Activated CD4-positive, alpha-beta T cell treated with anti-CD3 and anti-CD28 coated beads, Interleukin-2, Interleukin-4, amounts not matched to agents 100 ng/mL and 50 ng/mL, durations not matched to agents 16 hours and 8 hours (primary cell): ENCODE results near the gene KCNH5.

ENCODE experiments used
- DNase-seq: peaks from one replicate; pipeline ENCODE4 v3.0.0-alpha.2; 2020; ENCODE audit warnings: low spot score

The KCNH5 gene

DNA sequence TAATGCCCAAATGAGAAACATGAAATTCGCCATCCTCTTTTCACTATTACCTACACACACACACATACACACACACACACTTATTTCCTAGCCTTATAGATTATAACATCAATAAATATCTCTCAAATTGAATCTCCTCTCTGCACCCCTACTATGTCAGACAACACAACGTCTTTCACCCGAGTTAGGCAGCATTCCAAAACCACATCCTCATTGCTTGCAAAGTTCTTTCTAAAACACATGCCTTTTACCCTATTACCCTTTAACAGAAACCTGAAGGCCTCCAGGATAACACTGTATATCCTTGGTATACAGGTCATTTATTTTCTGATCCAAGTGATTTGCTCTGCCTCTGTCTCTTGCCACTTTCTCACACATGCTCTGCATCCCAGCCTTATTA, 56.3 kb downstream of the KCNH5 start:
- DNase-seq = no peak

DNA sequence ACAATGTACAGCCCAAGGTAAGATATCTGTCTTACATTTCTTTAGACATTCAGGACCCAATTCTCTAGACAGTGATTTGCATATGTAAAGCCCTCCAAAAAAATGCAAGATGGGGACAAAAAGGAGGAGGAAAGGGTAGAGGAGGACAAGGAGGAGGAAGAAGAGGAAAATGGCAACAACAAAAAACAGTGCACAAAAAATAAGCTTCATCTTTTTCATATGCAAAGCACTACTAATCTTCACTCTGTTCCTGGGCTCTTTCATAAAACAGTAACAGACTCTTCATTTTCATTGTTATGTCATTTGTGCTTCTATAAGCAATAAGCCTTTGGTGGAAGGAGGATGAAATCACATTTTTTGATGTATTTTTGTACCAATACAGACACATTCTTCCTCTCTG, 61.4 kb downstream of the KCNH5 start:
- DNase-seq = no peak

DNA sequence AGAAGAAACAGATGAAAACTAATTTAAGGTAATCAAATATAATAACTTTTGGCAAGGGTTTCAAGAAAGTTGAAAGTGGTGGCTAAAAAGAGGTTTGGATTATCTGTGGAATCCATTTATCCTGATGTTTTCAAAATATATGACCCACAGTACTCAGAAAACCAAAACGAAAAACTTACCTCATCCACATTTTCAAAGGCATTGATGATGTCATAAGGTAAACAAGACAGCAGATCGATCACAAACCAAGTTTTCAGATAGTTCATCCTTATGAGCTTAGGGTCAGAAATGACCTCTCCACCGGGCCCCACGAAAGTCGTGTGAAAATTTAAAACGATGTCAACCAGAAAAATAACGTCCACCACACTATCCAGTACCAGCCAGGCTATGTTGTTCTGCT, 64.6 kb downstream of the KCNH5 start:
- DNase-seq = no peak

DNA sequence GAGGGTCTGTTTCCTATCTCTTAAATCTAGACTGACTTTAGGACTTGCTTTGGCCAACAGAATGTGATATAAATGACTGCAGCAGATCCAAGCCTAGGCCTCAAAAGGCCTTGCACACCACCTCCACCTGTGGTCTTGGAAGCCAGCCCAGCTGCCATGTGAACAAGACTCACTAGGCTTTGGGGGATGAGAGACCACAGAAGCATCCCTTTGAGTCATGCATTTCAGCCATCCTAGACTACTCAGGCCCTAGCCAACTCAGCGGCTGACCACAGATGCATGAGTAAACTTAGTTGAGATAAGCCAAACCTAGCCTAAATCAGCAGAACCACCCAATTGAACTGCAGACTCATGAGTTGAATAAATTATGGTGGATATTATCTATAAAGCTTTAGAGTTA, 87.7 kb downstream of the KCNH5 start:
- DNase-seq = no peak

DNA sequence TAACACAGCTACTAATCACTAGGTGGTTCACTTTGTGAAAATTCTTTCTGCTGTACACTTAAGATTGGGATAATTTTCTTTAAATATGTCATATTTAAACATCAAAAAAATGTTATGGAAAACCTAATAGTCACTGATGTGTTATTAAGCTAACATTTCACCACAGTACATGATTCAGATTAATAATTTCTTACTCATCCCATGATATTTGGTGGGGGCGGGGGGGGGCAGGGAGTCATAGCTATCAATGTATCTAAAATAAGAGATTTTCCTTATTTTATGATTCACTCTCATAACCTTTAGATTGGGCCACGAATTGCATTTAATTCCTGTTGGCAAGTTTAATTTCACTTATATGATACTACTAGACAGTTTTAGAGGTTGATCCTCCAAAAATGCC, 88.8 kb downstream of the KCNH5 start:
- DNase-seq = no peak

DNA sequence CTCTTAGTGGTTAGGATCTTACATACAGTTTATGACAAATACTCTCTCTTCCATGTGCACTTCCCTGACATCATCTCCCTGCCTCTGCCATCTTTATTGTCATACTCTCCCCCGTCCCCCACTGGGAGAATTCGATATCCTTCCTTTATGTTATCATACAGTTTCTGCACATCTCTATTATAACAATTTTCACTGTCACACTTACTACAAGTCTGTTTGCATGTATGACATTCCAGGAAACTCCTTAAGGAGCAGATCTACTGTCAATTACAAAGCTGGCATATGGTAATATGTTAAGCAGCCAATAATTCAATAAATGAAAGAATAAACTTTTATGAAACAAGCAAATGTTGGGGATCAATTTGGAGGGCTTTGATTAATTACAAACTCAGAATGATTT, 91.1 kb downstream of the KCNH5 start:
- DNase-seq = no peak

DNA sequence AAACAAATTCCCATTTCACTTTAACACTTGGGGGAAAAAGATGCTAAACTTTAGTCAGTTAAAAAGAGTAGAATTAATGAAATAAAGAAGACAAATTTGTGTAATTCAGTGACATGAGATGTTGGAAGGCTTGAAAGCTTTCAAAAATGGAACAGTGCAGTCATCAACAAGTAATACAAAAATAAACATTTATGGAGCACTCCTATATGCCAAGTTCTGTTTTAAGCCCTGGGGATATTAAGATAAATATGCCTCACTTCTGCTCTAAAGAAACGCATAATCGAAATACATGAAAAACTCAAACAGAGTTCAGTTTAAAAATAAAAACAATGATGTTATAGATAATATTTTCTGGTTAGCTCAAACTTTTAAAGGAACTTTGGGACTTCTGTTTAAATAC, 93.0 kb downstream of the KCNH5 start:
- DNase-seq = no peak

DNA sequence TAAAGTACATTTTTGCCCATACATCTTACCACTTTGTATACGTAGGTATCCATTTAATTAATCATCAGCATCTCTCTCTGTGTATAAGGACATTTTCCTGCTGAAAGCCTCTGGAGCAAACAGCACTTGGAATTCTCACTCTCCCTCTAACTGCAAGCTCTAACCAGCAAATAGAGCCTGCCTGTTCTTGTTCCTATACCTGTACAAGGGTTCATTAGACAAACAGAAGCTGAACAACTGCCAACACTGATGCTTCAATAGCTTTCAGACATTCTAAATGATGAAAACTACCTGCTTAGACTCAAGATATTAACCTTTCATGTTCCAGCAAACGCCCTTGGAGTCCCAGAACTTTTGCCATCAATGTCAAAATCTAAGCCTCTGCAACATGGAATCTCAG, 98.0 kb downstream of the KCNH5 start:
- DNase-seq = no peak

DNA sequence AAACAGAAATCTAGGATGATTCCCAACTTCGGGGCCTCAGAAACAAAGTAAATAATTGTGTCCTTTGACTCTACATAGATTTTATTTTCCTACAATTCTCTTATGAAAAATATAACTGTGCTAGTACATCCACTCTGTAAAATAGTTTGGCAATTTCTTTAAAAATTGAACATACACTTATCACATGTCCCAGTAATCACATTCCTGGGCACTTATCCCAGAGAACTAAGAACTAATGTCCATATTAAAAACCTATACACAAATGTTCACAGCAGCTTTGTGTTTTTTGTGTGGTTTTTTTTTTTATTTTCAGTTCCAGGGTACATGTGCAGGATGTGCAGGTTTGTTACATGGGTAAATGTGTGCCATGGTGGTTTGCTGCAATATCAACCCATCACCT, 99.0 kb downstream of the KCNH5 start:
- no peak for DNase-seq

DNA sequence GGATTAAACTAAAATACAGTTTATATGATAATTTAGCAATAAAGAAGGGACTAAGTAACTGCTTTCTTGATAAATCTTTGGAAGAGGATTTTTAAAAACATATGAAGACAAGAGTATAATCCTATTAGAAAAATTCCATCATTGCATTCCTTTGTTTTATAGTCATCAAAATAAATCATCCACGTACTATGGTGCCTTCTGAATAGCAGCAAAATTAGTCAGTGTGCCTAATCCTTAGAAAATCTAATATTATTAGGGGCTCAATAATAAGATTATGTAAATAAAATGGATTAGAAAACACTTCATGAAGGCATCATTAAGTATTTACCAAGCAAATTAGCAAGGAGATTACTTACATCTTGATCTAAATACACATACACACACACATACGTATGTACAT, 102.1 kb downstream of the KCNH5 start:
- DNase-seq = no peak

DNA sequence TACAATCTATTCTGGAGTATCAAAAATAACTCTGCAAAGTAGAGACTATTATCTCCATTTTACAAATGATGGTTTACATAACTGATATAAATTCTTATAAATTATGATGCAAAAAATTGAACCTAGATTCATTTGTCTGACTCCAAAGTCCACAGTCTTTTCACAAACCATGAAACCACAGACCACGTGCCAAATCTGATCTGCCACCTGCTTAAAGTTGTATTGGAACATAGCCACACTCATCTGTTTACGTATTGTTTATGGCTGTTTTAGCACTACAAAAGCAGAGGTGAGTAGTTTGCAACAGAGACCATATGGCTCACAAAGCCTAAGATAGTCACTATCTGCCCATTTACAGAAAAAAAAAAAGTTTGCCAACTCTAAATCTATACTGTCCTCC, 105.3 kb downstream of the KCNH5 start:
- no peak for DNase-seq

DNA sequence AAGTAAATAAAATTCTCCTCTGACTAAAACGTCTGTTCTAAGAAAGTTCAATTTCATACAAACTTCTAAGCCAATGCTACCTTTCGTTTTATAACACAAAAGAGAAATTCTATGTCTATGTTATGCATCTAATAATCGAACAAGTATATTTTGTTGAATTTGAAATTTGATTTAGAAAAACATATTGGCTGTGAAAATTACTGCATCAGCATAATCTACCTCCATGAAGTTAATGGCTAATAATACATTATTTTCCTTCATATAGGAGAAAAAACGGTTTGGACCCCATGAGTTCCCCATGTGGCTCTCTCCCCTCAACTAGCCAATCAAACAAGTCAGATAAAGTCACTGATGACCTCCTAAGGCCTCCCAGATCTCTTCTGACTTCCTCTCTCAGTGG, 106.5 kb downstream of the KCNH5 start:
- DNase-seq = no peak

DNA sequence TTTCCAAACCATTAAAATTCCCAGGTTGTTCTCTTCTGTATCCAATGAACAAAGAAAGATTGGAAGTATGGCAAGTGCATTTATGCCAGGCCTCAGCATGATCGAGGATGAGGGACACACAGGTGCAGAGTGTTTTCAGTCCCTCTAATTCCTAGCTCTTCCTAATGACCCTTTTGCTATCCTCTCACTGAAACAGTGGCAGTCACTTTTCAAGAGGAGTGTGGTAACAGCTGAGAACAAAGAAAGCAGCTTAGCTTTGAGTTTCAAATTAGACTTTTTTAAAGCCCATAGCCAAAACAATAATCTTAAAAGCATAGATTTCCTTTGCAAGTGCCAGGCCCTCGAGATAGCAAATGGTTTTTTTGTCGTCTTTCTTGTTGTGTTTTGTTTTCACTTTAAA, 110.8 kb downstream of the KCNH5 start:
- DNase-seq = no peak

DNA sequence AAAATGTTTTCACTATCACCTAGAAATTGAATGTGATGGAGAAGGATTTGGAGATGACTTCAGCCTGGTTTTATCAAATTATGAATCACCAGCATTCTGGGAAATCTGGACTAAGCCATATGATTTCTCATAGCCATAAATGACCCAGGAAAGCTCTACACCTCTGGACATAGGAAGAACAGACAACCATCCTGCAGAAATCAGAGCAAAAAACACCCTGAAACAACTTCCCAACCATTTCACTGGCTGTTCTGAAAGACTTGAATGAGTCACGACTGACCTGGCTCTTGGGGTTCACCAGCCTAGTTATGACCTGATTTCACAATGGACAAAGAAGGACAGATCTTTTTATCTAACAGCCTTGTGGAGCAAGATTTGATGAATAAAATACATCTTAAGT, 123.8 kb downstream of the KCNH5 start:
- DNase-seq = no peak

DNA sequence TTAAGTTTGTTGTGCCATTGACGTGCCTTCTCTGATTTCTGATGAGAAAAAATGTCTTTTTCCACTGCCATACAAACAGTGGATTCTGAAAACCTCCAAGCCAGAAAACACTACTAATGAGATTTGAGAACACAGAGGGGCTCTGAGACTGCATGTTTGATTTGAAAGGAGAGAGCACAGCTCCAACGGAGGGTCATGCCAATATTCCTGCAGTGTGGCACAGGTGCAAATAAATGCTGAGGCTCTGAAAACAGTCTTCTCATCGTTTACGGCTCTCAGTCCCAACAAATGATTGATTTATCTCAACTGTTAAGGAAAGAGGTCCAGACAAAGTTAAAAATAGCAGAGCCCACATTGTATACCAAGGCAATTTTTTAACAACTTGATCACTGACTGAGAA, 128.7 kb downstream of the KCNH5 start:
- DNase-seq = no peak

DNA sequence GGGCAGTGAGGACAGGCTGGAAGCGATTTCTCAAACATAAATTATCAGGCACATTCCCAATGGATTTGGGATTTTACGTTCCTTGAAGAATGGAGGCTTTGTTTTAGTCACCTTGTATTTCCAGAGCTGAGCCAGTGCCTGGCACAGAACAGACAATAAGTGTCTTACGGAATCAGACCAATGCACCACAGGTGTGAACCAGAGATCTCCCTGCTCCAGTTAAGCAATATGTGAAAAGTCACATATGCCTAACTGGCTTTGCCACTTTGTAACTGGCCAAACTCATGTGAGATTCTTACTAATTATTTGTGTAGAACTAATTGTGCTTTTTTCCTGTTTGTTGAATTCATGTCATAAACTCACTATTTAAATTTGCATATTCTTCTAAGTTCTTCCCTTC, 130.4 kb downstream of the KCNH5 start:
- no peak for DNase-seq

DNA sequence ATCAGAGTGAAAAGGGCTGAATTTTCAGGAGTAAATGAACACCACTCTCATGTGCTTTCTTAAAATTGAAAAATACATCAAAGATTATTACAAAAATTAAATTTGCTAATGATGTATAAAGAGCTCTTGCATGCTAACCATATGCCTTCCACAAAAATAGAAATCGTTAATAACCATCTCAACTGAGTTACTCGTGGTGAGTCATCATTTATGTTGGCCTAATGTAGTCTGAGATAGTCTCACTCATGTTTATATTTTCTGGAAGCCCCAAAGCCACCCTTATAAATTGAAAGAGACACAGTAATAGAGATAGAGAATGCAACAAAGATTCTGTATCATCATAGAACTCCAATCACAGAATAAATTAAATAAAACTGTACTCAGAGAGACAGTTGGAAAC, 131.2 kb downstream of the KCNH5 start:
- no peak for DNase-seq

DNA sequence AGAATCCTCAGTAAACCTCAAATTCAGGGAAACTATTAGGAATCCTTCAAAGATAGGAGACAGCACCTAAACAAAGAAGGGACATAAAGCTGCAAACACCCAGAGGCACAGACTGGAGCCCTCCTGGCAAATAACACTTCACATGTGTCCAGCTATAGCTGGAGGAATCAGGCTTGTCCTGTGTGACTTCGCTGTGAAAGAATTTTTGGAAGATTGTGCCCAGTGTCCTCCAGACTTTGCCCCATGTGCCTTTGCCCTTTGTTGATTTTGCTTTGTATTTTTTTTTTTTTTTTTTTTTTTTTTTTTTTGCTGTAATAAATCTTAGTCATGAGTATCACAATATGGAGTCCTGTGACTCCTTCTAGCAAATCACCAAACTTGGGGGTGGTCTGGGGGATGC, 136.8 kb downstream of the KCNH5 start:
- DNase-seq = no peak

DNA sequence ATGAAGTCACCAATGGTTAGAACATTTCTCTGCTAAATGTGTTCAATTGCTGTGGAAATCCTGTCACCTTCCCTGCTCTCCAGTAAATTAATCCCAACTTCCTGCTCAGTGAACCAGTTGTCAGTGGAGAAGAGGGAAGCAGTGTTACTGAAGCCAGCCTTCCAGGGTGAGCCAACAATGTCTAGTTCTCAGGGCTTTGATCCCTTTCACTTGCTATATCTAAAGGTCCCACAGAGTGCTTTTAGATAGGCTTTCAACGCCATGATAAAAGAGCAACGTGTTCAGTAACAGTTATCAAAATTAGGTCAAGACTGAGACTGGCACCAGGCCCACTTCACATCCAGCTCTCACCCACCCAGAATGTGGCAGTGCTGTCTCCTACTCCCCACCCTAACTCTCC, 139.7 kb downstream of the KCNH5 start:
- no peak for DNase-seq

DNA sequence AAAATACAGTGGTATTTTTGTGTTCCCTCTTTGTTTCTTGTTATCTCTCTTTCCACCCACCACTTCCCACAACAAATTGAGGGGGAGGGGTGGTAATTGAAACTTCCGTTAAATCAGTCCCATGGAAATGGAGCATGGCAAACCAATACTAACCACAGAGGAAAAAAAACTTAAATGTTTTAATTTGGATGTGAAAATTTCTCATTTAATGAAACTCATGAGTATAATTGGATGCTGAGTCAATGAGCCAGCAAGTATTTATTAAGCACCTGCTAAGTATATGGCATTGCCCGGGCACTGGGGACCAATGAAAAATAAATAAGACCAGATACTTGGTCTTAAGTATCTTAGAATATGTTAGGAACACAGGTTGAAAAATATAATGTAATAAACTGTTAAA, 147.5 kb downstream of the KCNH5 start:
- no peak for DNase-seq

DNA sequence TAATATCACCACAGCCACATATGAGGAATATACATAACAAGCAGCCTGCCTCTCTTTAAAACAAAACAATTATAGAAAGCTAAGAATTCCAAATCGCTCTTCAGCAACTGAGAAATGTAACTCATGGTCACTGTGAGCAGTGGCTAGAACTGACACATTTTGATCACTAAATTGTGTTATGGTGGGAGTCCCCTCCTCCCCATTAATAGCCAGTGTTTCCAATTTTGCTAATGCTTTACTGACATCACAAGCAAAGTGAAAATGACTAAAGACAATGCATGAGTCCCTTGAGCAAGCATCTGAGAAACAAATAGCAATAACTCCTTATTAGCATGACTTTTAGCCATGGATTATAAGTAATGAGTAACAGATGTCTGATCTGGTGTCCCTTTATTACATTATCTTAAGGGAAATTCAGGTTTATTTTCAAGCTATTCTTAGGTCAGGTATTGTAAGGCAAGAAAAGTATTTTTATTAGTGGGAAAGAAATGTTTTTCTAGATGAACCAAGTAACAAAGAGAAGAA, 148.3 kb downstream of the KCNH5 start:
- DNase-seq = no peak

DNA sequence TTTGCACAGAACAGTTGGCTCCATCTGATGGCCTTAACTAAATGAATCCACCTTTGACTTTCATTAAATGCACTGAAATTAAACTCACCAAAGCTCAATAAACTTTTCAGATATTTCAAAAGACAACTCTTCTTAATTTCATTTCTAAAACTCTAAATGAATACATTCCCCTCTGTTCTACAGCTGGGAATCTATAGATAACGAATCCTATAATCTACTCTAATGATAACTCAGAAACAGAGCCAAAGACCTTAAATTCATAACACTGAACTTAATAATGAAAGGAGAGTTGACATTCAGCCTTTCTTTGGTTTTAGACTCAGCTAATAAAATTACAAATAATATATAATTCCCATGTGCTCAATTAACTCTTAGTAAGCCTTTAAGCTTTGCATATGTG, 150.5 kb downstream of the KCNH5 start:
- no peak for DNase-seq

DNA sequence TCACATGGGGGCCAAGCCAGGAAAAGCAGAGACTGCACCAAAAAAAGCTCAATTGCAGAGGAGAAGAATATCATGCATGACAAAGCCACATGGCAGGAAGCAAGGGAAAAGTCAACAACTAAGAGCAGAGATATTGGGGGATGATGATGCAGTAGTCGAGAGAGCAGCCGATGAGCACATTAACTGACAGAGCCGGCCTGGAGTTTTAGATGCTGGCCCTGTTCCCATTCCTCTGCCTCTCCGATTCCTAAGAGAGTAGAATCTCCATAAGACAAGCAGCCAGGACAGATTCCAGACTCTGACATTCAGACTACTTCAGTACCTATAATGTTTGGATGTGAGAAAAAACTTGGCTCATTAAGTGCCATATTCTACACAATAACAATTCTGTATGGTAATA, 155.9 kb downstream of the KCNH5 start:
- no peak for DNase-seq

DNA sequence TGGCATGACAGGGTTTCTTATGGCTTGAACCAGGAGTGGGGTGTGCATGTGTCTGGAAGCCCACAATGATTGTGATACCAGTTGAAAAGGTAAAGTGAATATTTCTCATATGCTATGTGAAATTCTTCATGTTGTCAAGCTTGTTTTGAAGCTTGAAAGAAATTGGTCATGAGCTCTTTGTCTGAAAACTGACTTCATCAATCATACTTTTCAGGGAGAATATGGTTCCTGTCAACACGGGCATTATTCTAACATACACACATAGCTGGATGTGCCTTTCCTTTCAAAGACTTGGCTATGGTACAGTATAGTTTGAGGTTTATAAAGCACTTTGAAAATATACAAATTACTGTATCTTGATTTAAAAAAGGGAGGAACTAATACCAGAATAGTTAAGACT, 158.8 kb downstream of the KCNH5 start:
- DNase-seq = no peak

DNA sequence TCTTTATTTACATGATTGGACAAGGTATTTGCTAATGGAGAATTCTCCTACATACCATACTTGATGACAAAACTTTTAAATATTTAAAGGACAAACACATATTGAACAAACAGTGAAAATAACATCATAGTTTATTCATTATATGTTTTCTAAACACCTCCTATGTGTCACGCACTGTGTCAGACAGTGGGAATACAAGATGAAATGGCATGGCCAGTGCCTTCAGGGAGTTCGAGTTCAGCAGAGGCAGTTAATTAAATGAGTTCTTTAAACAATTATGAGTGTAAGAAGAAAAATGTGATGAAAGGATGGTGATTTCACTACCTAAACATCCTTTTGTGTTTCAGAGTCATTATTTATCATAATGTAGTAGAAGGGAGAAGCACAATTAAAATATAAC, 159.8 kb downstream of the KCNH5 start:
- DNase-seq = no peak
